Neuronal stem cell (in vitro differentiated cells): ENCODE results near the gene SPOCK1.

ENCODE experiments used
- DNase-seq: peaks from one replicate; pipeline ENCODE4 v3.0.0-alpha.2; 2013; ENCODE audit warnings: low spot score
- H2AFZ ChIP-seq: one replicate; pipeline ENCODE4 v1.6.1; 2013; ENCODE audit warnings: mild to moderate bottlenecking, low read length, inconsistent platforms
- H2AK5ac ChIP-seq: 2 replicates; pipeline ENCODE4 v1.6.1; 2013; ENCODE audit warnings: low read depth, mild to moderate bottlenecking, inconsistent platforms, low read length, moderate library complexity, mixed read lengths
- H2BK120ac ChIP-seq: 2 replicates; pipeline ENCODE4 v1.6.1; 2013; ENCODE audit warnings: low read depth, mild to moderate bottlenecking, inconsistent platforms, low read length, moderate library complexity, mixed read lengths
- H2BK12ac ChIP-seq: one replicate; pipeline ENCODE4 v1.6.1; 2013; ENCODE audit warnings: low read length, inconsistent platforms
- H2BK15ac ChIP-seq: 2 replicates; pipeline ENCODE4 v1.6.1; 2013; ENCODE audit warnings: mild to moderate bottlenecking, low read length, inconsistent platforms, mixed read lengths
- H2BK5ac ChIP-seq: one replicate; pipeline ENCODE4 v1.6.1; 2013; ENCODE audit warnings: inconsistent platforms, mild to moderate bottlenecking, low read length, moderate library complexity
- H3K14ac ChIP-seq: one replicate; pipeline ENCODE4 v1.6.1; 2013; ENCODE audit warnings: low read length, inconsistent platforms
- H3K18ac ChIP-seq: 2 replicates; pipeline ENCODE4 v1.6.1; 2013; ENCODE audit warnings: low read length, inconsistent platforms
- H3K23ac ChIP-seq: 2 replicates; pipeline ENCODE4 v1.6.1; 2013; ENCODE audit warnings: low read depth, mild to moderate bottlenecking, mixed read lengths, low read length, inconsistent platforms; ENCODE audit not compliant: poor library complexity
- H3K27ac ChIP-seq: replicated peaks from 3 replicates; pipeline ENCODE4 v1.5.1; 2013; ENCODE audit warnings: low read length, inconsistent platforms
- H3K27me3 ChIP-seq, 3 experiments: 2 replicates each; pipeline ENCODE4 v1.6.1; 2013; ENCODE audit warnings: low read length in 3 of 3, mild to moderate bottlenecking in 2 of 3, inconsistent platforms in 1 of 3, low read depth in 1 of 3, mixed read lengths in 1 of 3, moderate library complexity in 1 of 3; ENCODE audit not compliant: control insufficient read depth in 3 of 3, insufficient read depth in 3 of 3
- H3K36me3 ChIP-seq, 2 donors: replicated peaks in 1 of 2; 2 replicates each; pipeline ENCODE4 v1.6.1; 2013; ENCODE audit warnings: low read length in 2 of 2; ENCODE audit not compliant: control insufficient read depth in 2 of 2, insufficient read depth in 2 of 2
- H3K4ac ChIP-seq: 2 replicates; pipeline ENCODE4 v1.6.1; 2013; ENCODE audit warnings: inconsistent platforms, mild to moderate bottlenecking, low read length, moderate library complexity
- H3K4me1 ChIP-seq, 2 donors: 1 replicate in 1 of 2; 2 replicates in 1 of 2; pipeline ENCODE4 v1.6.1; 2013; ENCODE audit warnings: low read length in 2 of 2, low read depth in 1 of 2; ENCODE audit not compliant: control insufficient read depth in 2 of 2, insufficient read depth in 1 of 2
- H3K4me2 ChIP-seq: one replicate; pipeline ENCODE4 v1.6.1; 2013; ENCODE audit warnings: mild to moderate bottlenecking, low read length, inconsistent platforms; ENCODE audit not compliant: insufficient read depth, poor library complexity, severe bottlenecking
- H3K4me3 ChIP-seq, 2 donors: 2 replicates each; pipeline ENCODE4 v1.5.1; 2013; ENCODE audit warnings: low read length in 2 of 2, mild to moderate bottlenecking in 2 of 2, inconsistent platforms in 1 of 2, moderate library complexity in 1 of 2
- H3K79me1 ChIP-seq: one replicate; pipeline ENCODE4 v1.6.1; 2013; ENCODE audit warnings: low read depth, mild to moderate bottlenecking, inconsistent platforms, low read length, moderate library complexity
- H3K9ac ChIP-seq: one replicate; pipeline ENCODE4 v1.6.1; 2013; ENCODE audit warnings: mild to moderate bottlenecking, low read depth, low read length, inconsistent platforms; ENCODE audit not compliant: poor library complexity
- H3K9me3 ChIP-seq, 2 donors: replicated peaks in 1 of 2; 2 replicates each; pipeline versions ENCODE3 to v1.6.1; 2013; ENCODE audit warnings: low read length in 2 of 2, mild to moderate bottlenecking in 2 of 2, inconsistent platforms in 1 of 2, low read depth in 1 of 2, mixed read lengths in 1 of 2, moderate library complexity in 1 of 2; ENCODE audit not compliant: control insufficient read depth in 2 of 2, insufficient read depth in 1 of 2
- H4K8ac ChIP-seq: one replicate; pipeline ENCODE4 v1.6.1; 2013; ENCODE audit warnings: low read depth, mild to moderate bottlenecking, inconsistent platforms, low read length, moderate library complexity
- H4K91ac ChIP-seq: one replicate; pipeline ENCODE4 v1.6.1; 2013; ENCODE audit warnings: low read length, low read depth, mild to moderate bottlenecking, inconsistent platforms; ENCODE audit not compliant: poor library complexity
- WGBS, 2 donors: extraction: QIAGEN DNeasy Blood & Tissue Kit; methylation state at CpG; one replicate each; pipeline ENCODE4 v1.1.7; 2013; ENCODE audit warnings: missing lambda C conversion rate in 2 of 2, mixed read lengths in 1 of 2; ENCODE audit not compliant: insufficient read length in 2 of 2, insufficient replicate concordance in 1 of 2; ENCODE audit errors: extremely low coverage in 2 of 2; 5-methylcytosine and 5-hydroxymethylcytosine counted together

Gene SPOCK1

GRCh38 chr5:137332296-137332695 lies 166.8 kb downstream of the SPOCK1 start:
- Histone ChIP-seq H3K4me3 (no peak overlapping the region), H3K9me3 (no peaks in the 10 kb centered on the region)
- no CpG with 5 or more reads among the region's 6 CpGs for WGBS, 2 donors

GRCh38 chr5:137329586-137330296 lies 169.4 kb downstream of the SPOCK1 start:
- Histone ChIP-seq H2AK5ac (no peak overlapping the region), H2BK12ac (no peak overlapping the region), H3K4me2 (no peak overlapping the region), H3K18ac (no peak overlapping the region), H4K8ac (no peak overlapping the region), H3K14ac (no peak overlapping the region), H4K91ac (no peak overlapping the region), H2AFZ (no peak overlapping the region), H3K23ac (no peak overlapping the region), H3K27ac (no peak overlapping the region), H2BK5ac (no peak overlapping the region), H3K79me1 (no peaks in the 10 kb centered on the region), H3K9ac (no peak overlapping the region), H2BK15ac (no peak overlapping the region), H3K9me3 (no peaks in the 10 kb centered on the region), H3K4me1 (peaks cover 0 to 3% of the 10 kb centered on the region in 2 donors), H3K36me3 (no peaks in the 10 kb centered on the region), H3K4me3 (no peak overlapping the region), H3K27me3 (no peaks in the 10 kb centered on the region), H2BK120ac (no peak overlapping the region), H3K4ac (no peak overlapping the region)
- DNase-seq = no peak
- no CpG with 5 or more reads among the region's 8 CpGs for WGBS, 2 donors

More at GRCh38 chr5:137332296-137332695, 166.8 kb downstream of the SPOCK1 start:
- H2AFZ ChIP-seq = no peak overlapping the region
- no peak for DNase-seq
- H4K91ac ChIP-seq = no peak overlapping the region
- no peak overlapping the region for H2BK120ac ChIP-seq
- no peak overlapping the region for H2BK15ac ChIP-seq
- no peak overlapping the region for H2AK5ac ChIP-seq
- H2BK5ac ChIP-seq = no peak overlapping the region
- peaks cover 0 to 3% of the 10 kb centered on the region in 2 donors for H3K4me1 ChIP-seq
- H2BK12ac ChIP-seq = no peak overlapping the region
- no peak overlapping the region for H3K4ac ChIP-seq
- H3K4me2 ChIP-seq = no peak overlapping the region
- no peaks in the 10 kb centered on the region for H3K36me3 ChIP-seq
- no peak overlapping the region for H4K8ac ChIP-seq
- no peak overlapping the region for H3K14ac ChIP-seq
- no peak overlapping the region for H3K18ac ChIP-seq
- no peak overlapping the region for H3K27ac ChIP-seq
- H3K79me1 ChIP-seq = no peaks in the 10 kb centered on the region
- H3K27me3 ChIP-seq = no peaks in the 10 kb centered on the region
- no peak overlapping the region for H3K23ac ChIP-seq
- H3K9ac ChIP-seq = no peak overlapping the region

- Histone ChIP-seq H2AK5ac (no peak overlapping the region), H3K14ac (no peak overlapping the region), H3K36me3 (no peaks in the 10 kb centered on the region), H2BK12ac (no peak overlapping the region), H2BK5ac (no peak overlapping the region), H2BK15ac (no peak overlapping the region), H3K27ac (no peak overlapping the region), H2BK120ac (no peak overlapping the region), H4K8ac (no peak overlapping the region), H3K4me2 (no peak overlapping the region), H2AFZ (no peak overlapping the region), H3K23ac (no peak overlapping the region), H3K9me3 (no peaks in the 10 kb centered on the region), H3K27me3 (no peaks in the 10 kb centered on the region), H3K79me1 (no peaks in the 10 kb centered on the region), H3K9ac (no peak overlapping the region), H3K4me3 (no peak overlapping the region), H3K18ac (no peak overlapping the region), H3K4ac (no peak overlapping the region), H3K4me1 (peaks cover 0 to 3% of the 10 kb centered on the region in 2 donors), H4K91ac (no peak overlapping the region)
- no peak for DNase-seq
- WGBS, 2 donors = no CpG with 5 or more reads among the region's 3 CpGs
These were observed 170.1 kb downstream of the SPOCK1 start for GRCh38 chr5:137328991-137329390.

- H3K23ac ChIP-seq = no peak overlapping the region
- H3K18ac ChIP-seq = no peak overlapping the region
- H2BK120ac ChIP-seq = no peak overlapping the region
- H4K91ac ChIP-seq = no peak overlapping the region
- no peak overlapping the region for H2AK5ac ChIP-seq
- no peak overlapping the region for H3K4me2 ChIP-seq
- no peaks in the 10 kb centered on the region for H3K36me3 ChIP-seq
- DNase-seq = no peak
- no peak overlapping the region for H3K4me3 ChIP-seq
- H3K9me3 ChIP-seq = no peaks in the 10 kb centered on the region
- H2BK12ac ChIP-seq = no peak overlapping the region
- peaks cover 0 to 3% of the 10 kb centered on the region in 2 donors for H3K4me1 ChIP-seq
- no peak overlapping the region for H4K8ac ChIP-seq
- no peak overlapping the region for H3K9ac ChIP-seq
- no peak overlapping the region for H2AFZ ChIP-seq
- no peak overlapping the region for H3K14ac ChIP-seq
- H3K79me1 ChIP-seq = no peaks in the 10 kb centered on the region
- H3K27me3 ChIP-seq = no peaks in the 10 kb centered on the region
- no peak overlapping the region for H3K4ac ChIP-seq
- H2BK15ac ChIP-seq = no peak overlapping the region
- H3K27ac ChIP-seq = no peak overlapping the region
- no peak overlapping the region for H2BK5ac ChIP-seq
- no CpG with 5 or more reads among the region's 9 CpGs for WGBS, 2 donors
These were observed 170.7 kb downstream of the SPOCK1 start for GRCh38 chr5:137328463-137328862.
